NCI-H345 treated with DMSO at 0.1 percent for 48 hours (cell line): Measurements from ENCODE around the gene MYADML2.
"Not testable (repeated sequence)": the region's sequence is repeated elsewhere in the genome, so short reads cannot be mapped to it uniquely, and the experiment has no call there.

Source experiments
- DNase-seq: peaks from one replicate; lab custom pipeline; 2025; ENCODE audit not compliant: unreplicated experiment; lab: John Stamatoyannopoulos, UW

The MYADML2 gene, protein sequence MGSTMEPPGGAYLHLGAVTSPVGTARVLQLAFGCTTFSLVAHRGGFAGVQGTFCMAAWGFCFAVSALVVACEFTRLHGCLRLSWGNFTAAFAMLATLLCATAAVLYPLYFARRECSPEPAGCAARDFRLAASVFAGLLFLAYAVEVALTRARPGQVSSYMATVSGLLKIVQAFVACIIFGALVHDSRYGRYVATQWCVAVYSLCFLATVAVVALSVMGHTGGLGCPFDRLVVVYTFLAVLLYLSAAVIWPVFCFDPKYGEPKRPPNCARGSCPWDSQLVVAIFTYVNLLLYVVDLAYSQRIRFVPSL

GRCh38 chr17:81947189-81947588, at the start of gene MYADML2:
Gene MYADML2, minus strand, starts transcription at chr17:81947233. Its CDS starts 5,492 bp downstream, at chr17:81941741.
- no peak for DNase-seq

DNA sequence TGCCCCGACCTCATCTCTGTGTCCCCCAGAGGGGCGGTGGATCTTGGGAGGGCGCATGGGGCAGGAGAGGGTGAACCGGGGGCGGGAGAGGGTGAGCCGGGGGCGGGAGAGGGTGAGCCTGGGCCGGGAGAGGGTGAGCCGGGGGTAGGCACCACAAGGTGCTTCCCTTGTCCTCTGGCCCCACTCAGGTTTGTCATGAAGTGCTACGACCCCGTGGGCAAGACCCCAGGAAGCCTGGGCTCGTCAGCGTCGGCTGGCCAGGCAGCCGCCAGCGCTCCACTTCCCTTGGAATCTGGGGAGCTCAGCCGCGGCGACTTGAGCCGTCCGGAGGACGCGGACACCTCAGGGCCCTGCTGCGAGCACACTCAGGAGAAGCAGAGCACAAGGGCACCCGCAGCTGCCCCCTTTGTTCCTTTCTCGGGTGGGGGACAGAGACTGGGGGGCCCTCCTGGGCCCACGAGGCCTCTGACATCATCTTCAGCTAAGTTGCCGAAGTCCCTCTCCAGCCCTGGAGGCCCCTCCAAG, 49.3 kb upstream of the MYADML2 start:
- no peak for DNase-seq

GRCh38 chr17:81995463-81996231, 48.6 kb upstream of the MYADML2 start:
- DNase-seq, result no peak

- no peak for DNase-seq
Observed at GRCh38 chr17:81994593-81995462, 47.8 kb upstream of the MYADML2 start.

- no peak for DNase-seq
Observed at GRCh38 chr17:81993729-81994592, 46.9 kb upstream of the MYADML2 start.

DNA sequence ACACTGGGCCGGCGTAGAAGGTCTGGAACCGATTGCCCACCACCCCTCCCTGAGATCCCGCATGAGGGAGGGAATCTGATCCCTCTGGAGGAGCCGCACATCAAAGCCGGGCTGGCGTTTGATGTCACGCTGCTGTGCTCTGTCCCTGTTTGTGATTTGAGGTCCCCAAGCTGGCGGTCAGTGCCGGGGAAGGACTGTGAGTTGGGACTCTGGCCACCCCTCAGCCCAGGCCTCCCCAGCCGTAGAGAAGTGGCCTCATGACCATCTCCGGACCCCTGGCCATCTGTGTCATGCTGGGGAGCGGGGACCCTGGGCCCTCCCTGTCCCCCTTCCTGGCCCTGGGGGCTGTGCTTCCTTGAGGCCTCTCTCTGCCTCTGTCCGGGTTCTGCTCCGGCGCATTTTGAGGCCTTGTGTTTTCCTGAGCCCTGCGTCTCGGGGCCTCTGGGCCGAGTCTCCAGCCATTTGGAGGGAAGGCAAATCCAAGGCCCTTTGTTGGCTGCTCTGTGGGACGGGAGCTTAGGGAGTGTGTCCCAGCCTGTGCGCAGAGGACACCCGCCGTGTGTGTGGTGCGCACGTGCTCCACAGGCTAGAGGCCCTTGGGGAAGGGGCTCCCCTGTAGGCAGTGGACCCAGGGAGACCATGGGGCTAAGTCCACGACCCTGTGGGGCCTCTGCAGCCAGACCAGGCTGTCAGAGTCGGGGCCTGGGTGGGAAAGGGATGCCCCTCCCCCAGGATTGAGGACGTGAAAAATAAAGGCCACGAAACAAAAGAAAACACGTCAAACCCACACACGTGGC, 45.5 kb upstream of the MYADML2 start:
- no peak for DNase-seq

DNA sequence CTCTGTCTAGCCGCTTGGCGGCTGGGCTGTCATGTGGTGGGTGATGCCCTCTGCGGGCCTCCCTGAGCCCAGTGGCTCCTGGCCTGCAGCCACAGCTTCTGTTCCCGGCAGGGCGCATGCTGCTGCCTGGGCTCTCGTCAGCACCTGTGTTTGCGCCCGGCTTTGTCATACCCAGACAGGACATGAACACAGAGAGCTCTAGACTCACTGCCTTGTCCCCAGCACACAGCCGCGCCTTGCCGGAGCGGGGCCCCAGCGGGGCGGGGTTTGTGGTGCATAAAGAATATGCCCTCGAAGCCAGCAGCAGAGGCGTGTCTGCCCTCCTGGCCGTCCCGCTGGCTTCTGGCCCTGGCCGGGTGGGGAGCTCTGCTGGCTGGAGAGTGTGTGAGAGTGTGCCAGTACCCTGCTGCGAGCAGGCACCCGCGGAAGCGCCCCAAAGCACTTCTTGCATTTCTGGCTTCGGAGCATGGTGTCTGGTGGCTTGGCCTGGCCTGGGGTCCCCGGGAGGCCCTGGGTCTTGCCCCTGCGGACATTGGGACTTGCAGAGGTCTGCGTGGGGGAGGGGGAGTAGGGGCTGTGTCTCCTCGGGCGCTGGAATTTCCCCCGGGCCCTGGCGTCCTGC, 44.8 kb upstream of the MYADML2 start:
- DNase-seq, result no peak

DNA sequence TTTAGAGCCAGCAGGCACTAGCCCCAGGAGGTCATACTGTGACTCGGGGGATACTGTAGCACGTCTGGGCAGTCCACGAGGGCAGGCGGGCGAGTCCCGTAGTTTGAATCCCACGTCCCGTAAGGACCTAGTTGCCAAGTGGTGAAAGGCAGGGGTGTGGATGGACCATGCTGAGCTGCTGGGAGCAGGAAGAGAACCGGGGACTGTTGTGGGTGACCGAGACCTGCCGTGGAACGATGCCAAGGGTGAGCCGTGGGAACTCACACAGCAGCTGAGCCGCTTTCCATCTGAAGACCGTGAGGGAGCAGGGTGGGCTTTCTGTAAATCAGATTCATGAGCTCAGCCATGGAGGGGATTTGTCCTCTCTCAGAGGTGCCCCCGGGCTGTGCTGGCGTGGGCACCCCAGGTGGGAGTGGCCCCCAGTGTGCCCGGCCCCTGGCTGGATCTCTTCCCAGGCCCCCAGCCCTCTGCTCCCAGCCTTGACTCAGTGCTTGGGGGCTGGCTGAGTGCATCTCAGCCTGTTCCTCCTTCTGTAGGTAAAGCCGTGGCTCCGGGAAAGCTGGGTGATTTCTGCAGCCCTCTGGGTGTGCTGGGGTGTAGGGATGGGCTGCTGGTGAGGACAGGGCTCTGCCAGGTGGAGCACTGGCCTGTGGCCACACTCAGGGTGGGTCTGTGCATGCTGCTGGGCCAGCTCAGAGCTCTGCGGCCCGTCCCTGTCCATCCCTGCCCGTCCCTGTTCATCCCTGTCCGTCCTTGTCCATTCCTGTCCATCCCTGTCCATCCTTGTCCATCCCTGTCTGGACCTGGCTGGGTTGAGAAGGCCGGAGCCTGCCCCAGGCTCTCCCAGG, 44.0 kb upstream of the MYADML2 start:
- DNase-seq, result no peak

DNA sequence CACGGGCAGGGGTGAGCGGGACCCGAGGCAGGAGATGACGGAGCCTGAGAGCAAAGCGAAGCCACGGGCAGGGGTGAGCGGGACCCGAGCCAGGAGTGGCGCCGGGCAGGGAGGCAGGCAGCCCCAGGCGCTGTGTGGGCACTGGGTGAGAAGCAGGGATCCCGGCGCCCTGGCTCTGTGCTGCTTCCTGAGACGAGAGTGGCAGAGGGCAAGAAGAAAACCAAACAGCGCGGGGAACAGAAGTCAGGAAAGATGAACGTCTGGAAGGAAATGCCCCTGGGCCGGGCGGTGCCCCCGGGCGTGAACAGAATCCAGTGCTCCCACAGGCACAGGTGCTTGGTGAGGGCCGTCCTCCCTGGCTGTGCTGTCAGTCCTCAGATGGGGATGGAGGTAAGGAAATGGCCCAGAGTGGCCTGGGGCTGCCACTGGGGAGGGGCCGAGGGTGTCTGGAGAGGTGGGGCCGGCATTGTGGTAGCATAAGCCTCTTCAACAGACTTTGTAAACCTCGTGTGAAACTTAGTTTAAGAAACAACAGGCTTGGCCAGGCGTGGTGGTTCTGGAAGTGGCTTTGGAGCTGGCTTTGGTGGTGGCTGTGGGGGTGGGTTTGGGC, 40.2 kb upstream of the MYADML2 start:
- DNase-seq, result no peak

DNA sequence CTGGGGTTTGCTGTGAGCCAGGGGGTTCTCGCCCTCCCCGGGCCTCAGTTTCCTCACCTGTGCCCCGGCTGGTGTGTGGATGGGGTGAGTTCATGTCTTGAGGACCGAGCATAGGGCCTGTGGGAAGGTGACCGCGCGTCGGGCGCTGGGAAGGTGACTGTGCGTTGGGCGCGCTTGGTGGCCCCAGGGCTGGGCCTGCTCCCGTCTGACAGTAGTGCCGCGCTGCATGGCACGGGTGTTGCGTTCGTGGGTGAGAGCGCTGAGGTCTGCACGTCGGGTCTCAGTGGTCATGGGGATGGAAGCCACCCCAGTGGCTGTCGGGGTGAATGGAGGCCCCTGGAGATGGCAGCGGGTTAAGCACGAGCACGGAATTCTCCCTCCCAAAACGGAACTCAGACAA, 39.6 kb upstream of the MYADML2 start:
- no peak for DNase-seq

DNA sequence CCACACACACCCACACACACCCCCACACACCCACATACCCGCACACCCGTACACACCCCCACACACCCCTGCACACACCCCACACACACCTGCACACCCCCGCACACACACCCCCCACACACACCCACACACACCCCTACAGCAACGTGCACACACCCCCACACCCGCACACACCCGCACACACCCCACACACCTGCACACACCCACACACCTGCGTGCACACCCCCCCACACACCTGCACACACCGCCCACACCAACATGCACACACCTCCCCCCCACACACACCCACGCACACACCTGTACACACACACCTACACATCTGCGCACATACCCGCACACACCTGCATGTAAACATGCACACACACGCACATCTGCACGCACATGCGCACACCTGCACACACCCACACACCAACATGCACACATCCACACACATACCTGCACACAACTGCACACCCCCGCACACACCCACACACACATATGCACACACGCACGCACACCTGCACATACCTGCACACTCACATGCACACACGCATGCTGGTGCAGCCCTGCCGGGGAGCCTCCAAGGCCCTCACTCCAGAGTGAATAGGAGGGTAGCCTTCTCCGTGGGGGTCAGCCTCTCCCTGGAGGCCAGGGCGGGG, 37.9 kb upstream of the MYADML2 start:
- no peak for DNase-seq

- no peak for DNase-seq
Observed at GRCh38 chr17:81983639-81984373, 36.8 kb upstream of the MYADML2 start.

GRCh38 chr17:81983011-81983638, 36.1 kb upstream of the MYADML2 start:
- DNase-seq, result no peak

GRCh38 chr17:81981511-81981910, 34.5 kb upstream of the MYADML2 start:
- not testable (repeated sequence) for DNase-seq

GRCh38 chr17:81980707-81981343, 33.8 kb upstream of the MYADML2 start:
- no peak for DNase-seq

DNA sequence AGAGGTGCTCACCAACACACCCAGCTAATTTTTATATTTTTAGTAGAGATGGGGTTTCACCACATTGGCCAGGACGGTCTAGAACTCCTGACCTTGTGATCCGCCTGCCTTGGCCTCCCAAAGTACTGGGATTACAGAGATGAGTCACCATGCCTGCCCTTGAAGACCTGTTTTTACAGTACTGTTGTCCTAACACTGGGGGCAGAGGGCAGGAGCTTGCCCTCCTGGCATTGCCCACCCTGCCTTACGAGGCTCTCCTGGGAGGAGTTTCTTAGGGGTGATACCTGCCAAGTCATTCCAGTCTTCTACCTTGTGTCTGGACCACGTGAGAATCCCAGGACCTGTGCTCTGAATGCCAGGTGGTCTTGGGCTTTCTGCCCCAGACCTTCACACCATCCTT, 33.1 kb upstream of the MYADML2 start:
- DNase-seq, result no peak
